Mucosa of gallbladder (tissue), 1 donor: ENCODE results near the gene AGBL5. TPM values are rescaled to one million over a fixed set of nuclear protein-coding genes. Genes with fewer than 3 reads are reported as not detected.
A peak's percentile ranks its signal among the peaks of the same experiment; 100 is the strongest.
"Not testable (repeated sequence)": the region's sequence is repeated elsewhere in the genome, so short reads cannot be mapped to it uniquely, and the experiment has no call there.

Experiments used
- DNase-seq: peaks from one replicate; pipeline ENCODE4 v3.0.0-alpha.2; 2020; ENCODE audit warnings: low spot score
- total RNA-seq: library from RNA; stranded (reverse); gene quantifications from one replicate; pipeline ENCODE4 v1.2.1, GENCODE V29; 2021
- donor health status: DM: no; HTN: no; CAD: no.

The AGBL5 gene
- total RNA-seq, 1 donor from 2014 or later: 27.9 TPM

- DNase-seq: no peak
These were observed 40.6 kb downstream of the AGBL5 start for GRCh38 chr2:27091746-27092695.

DNA sequence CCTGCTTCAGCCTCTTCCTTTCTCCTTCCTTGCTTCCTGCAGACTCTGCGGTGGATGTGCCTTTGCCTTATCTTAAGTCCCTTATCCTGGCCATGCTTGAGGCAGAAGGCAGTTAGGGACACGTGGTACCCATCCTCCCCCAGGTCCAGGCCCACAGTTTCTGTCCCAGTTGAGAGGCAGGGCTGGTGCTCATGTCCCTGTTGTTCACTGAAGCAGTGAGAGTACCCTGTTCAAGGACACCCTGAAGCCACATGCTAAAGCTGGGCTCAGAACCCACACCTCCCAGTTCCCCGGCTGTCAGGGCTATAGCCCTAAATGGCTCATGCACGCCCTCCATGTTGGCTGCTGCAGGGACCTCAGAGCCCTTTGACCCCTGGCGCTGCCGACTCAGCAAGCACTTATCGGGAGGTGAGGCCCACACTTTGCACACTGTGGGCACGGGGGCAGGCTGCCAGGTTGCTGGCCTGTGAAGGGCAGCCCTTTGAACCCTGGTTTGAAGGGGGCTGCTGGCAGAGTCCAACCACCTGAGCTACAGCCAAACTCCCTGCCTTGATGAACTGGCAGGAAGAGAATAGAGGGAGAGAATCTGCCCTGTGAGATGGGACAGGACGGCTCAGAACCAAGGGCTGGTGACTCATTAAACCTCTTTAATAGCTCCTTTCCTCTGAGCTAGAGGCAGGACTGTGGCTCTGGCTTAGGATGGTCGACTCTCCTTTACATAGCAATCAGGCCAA is 41.4 kb downstream of the AGBL5 start:
- DNase-seq: no peak

GRCh38 chr2:27093430-27094352 is 42.2 kb downstream of the AGBL5 start:
- no peak for DNase-seq

GRCh38 chr2:27094353-27094984 is 43.0 kb downstream of the AGBL5 start:
- DNase-seq: no peak

GRCh38 chr2:27095427-27095744 is 43.9 kb downstream of the AGBL5 start:
- no peak for DNase-seq

DNA sequence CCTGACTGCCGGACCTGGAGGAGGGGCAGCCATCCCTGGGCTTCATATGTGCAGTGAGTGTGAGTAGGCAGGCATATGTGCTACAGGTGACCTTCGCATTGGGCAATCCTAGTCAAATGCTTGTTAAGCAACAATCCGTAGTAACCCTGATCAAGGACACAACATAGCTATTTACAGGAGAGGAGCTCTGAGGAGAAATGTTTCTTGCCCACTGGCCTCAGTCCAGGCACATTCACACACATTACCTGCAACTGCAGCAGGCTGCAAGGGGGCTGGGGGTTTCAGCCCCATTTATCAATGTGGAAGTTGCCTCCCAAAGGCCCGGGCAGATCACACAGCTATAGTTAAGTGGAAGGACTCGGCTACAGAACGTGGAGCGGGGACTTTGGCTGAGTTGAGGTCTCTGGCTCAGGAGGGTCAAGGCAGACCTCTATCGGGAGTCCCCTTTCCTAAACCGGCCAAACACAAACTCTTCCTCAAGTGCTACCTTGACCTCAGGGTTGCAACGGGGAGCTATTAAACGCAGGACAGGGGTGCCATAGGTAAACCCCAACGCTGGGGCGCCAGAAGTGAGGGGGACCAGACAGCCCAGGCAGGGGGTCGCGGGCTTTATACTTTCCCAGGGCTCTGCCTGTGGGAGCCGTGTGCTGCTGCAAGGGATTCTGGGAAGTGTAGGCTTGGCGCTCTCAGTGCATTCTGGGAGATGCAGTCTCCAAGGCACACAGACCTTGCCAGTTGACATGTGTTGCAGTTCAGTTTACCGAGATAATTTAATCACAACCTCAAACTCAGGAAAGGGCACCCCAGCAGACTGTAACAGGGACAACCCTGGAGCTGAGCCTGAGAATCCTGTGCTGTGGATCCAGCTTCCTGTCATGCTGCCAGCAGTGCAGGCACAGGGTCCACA is 44.5 kb downstream of the AGBL5 start:
- peak; percentile 63 for DNase-seq

GRCh38 chr2:27096748-27097297 is 45.4 kb downstream of the AGBL5 start:
- DNase-seq: no peak

- DNase-seq: no peak
These were observed 45.9 kb downstream of the AGBL5 start for GRCh38 chr2:27097341-27097740.

- no peak for DNase-seq
These were observed 48.0 kb downstream of the AGBL5 start for GRCh38 chr2:27099334-27099955.

GRCh38 chr2:27100036-27100435 is 48.6 kb downstream of the AGBL5 start:
- no peak for DNase-seq

GRCh38 chr2:27102329-27102728 is 50.9 kb downstream of the AGBL5 start:
- no peak for DNase-seq

DNA sequence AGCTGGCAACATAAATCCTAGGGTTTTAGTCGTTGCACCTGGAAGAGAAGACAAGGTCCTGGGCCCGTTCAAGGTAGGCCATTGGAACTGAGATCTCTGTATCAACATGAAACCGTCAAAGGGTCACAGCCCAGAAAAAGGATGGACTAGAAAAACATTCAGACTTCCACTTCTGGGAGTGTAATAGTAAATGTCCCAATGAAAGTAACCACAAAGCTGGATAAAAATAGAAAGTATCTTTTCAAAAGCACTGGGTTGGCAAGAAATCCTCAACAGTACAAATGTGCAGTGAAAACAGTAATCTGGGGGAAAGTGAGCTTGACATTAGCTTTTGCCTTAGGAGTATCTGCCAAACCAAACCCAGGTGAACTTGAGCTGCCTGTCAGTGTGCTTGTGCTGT is 54.5 kb downstream of the AGBL5 start:
- no peak for DNase-seq

DNA sequence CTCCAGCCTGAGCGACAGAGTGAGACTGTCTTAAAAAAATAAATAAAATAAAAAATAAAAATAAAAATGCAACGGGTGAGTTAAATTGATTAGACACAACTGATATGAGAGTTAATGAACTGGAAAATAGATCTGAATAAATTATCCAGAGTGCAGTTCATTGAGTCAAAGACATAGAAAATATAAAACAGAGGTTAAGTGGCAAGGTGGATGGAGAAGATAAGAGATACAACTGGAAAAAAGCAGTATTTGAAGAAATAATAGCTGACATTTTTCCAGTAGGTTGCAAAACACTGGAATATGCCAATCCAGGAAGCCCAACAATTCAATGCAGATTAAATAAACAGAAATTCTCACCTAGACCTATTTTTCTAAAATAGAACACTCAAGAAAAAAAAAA is 56.8 kb downstream of the AGBL5 start:
- DNase-seq: no peak

GRCh38 chr2:27109083-27109482 is 57.6 kb downstream of the AGBL5 start:
- DNase-seq: no peak

DNA sequence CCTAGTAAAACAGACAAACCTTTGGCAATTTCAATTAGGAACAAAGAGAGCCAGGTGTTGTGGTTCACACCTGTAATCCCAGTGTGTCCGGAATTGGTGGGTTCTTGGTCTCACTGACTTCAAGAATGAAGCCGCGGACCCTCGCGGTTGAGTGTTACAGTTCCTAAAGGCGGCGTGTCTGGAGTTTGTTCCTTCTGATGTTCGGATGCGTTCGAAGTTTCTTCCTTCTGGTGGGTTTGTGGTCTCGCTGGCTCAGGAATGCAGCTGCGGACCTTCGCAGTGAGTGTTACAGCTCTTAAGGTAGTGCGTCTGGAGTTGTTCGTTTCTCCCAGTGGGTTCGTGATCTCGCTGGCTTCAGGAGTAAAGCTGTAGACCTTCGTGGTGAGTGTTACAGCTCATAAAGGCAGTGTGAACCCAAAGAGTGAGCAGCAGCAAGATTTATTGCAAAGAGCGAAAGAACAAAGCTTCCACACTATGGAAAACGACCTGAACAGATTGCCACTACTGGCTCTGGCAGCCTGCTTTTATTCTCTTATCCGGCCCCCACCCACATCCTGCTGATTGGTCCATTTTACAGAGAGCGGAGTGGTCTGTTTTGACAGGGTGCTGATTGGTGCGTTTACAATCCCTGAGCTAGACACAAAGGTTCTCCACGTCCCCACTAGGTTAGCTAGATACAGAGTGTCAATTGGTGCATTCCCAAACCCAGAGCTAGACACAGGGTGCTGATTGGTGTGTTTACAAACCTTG is 59.3 kb downstream of the AGBL5 start:
- not testable (repeated sequence) for DNase-seq

GRCh38 chr2:27111392-27112078 is 60.1 kb downstream of the AGBL5 start:
- DNase-seq: not testable (repeated sequence)

GRCh38 chr2:27115519-27115918 is 64.1 kb downstream of the AGBL5 start:
- DNase-seq: no peak

GRCh38 chr2:27117995-27118524 is 66.6 kb downstream of the AGBL5 start:
- DNase-seq: no peak
